HEK293 (cell line): ENCODE data around the gene LCN6.

Experiments used
- OVOL3 ChIP-seq: fragments of 450-650 bp; formaldehyde crosslinking; IDR thresholded peaks from 2 replicates; pipeline ENCODE4 v1.5.1; 2016; ENCODE audit warnings: missing biosample characterization, missing genetic modification characterization
- YY1 ChIP-seq: fragments of 450-650 bp; formaldehyde crosslinking; IDR thresholded peaks from 2 replicates; pipeline ENCODE4 v1.5.1; 2018; ENCODE audit warnings: missing biosample characterization, missing genetic modification characterization
- ZFP37 ChIP-seq: fragments of 450-650 bp; formaldehyde crosslinking; IDR thresholded peaks from 2 replicates; pipeline ENCODE4 v1.5.1; 2016; ENCODE audit warnings: missing biosample characterization, missing genetic modification characterization
- ZIC2 ChIP-seq: fragments of 450-650 bp; formaldehyde crosslinking; IDR thresholded peaks from 2 replicates; pipeline ENCODE4 v1.5.1; 2016; ENCODE audit warnings: missing biosample characterization, missing genetic modification characterization
- ZNF223 ChIP-seq: fragments of 450-650 bp; formaldehyde crosslinking; IDR thresholded peaks from 2 replicates; pipeline ENCODE4 v1.5.1; 2016; ENCODE audit warnings: missing biosample characterization, missing genetic modification characterization
- ZNF302 ChIP-seq: fragments of 450-650 bp; formaldehyde crosslinking; IDR thresholded peaks from 2 replicates; pipeline ENCODE4 v1.5.1; 2016; ENCODE audit warnings: missing biosample characterization, missing genetic modification characterization, low read depth
- ZNF629 ChIP-seq: fragments of 450-650 bp; formaldehyde crosslinking; IDR thresholded peaks from 2 replicates; pipeline ENCODE4 v1.5.1; 2017; ENCODE audit warnings: missing biosample characterization, missing genetic modification characterization
- TF ChIP-seq, protein P1 (sequence below): sonication (generic); formaldehyde crosslinking; IDR thresholded peaks from 2 replicates; pipeline ENCODE4 v1.8.1; 2022; ENCODE audit warnings: mild to moderate bottlenecking, moderate library complexity, missing genetic modification reagents
- TF ChIP-seq, protein P2 (sequence below): fragments of 450-650 bp; formaldehyde crosslinking; IDR thresholded peaks from 2 replicates; pipeline ENCODE4 v1.5.1; 2016; ENCODE audit warnings: missing biosample characterization, missing genetic modification characterization
- TF ChIP-seq, protein P3 (sequence below): fragments of 450-650 bp; formaldehyde crosslinking; IDR thresholded peaks from 2 replicates; pipeline ENCODE4 v1.5.1; 2016; ENCODE audit warnings: missing biosample characterization, missing genetic modification characterization
- TF ChIP-seq, protein P4 (sequence below): fragments of 450-650 bp; formaldehyde crosslinking; IDR thresholded peaks from 2 replicates; pipeline ENCODE4 v1.5.1; 2016; ENCODE audit warnings: missing biosample characterization, missing genetic modification characterization, borderline replicate concordance
- TF ChIP-seq, protein P5 (sequence below): fragments of 450-650 bp; formaldehyde crosslinking; IDR thresholded peaks from 2 replicates; pipeline ENCODE4 v1.5.1; 2016; ENCODE audit warnings: missing biosample characterization, missing genetic modification characterization
- TF ChIP-seq, protein P6 (sequence below): IDR thresholded peaks from 2 replicates; pipeline ENCODE4 v1.6.1; 2011; ENCODE audit warnings: mild to moderate bottlenecking, low read depth, low read length, borderline replicate concordance

DNA sequence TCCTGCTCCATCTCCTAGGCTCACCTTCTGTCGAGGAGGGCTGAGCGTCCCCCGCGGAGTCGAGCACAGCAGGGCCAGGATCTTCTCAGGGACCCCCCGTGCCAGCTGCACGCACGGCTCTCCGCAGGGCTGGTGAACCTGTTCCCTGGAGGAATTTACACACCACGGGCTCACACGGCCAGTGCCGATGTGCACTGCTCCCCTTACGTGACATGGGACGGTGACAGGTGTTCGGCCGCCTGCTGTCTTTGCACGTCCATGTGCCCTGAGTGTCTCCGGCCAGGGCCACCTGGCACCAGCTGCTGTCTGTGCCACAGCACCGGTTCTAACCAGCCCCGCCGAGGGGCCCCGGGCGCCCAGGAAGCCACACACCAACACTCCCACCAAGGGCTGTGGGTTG lies 52.4 kb downstream of the LCN6 start:
- TF ChIP-seq YY1 (no peak), OVOL3 (tag by site-specific recombination) (no peak), ZIC2 (tag by site-specific recombination) (peak; percentile 19; the same call in 1 of the 2 replicates), ZNF223 (tag by site-specific recombination) (no peak), ZNF629 (tag by site-specific recombination) (no peak), ZNF302 (no peak), ZFP37 (no peak)
- TF ChIP-seq, protein P1, sequence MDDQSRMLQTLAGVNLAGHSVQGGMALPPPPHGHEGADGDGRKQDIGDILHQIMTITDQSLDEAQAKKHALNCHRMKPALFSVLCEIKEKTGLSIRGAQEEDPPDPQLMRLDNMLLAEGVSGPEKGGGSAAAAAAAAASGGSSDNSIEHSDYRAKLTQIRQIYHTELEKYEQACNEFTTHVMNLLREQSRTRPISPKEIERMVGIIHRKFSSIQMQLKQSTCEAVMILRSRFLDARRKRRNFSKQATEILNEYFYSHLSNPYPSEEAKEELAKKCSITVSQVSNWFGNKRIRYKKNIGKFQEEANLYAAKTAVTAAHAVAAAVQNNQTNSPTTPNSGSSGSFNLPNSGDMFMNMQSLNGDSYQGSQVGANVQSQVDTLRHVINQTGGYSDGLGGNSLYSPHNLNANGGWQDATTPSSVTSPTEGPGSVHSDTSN, result no peak
- TF ChIP-seq, protein P2, sequence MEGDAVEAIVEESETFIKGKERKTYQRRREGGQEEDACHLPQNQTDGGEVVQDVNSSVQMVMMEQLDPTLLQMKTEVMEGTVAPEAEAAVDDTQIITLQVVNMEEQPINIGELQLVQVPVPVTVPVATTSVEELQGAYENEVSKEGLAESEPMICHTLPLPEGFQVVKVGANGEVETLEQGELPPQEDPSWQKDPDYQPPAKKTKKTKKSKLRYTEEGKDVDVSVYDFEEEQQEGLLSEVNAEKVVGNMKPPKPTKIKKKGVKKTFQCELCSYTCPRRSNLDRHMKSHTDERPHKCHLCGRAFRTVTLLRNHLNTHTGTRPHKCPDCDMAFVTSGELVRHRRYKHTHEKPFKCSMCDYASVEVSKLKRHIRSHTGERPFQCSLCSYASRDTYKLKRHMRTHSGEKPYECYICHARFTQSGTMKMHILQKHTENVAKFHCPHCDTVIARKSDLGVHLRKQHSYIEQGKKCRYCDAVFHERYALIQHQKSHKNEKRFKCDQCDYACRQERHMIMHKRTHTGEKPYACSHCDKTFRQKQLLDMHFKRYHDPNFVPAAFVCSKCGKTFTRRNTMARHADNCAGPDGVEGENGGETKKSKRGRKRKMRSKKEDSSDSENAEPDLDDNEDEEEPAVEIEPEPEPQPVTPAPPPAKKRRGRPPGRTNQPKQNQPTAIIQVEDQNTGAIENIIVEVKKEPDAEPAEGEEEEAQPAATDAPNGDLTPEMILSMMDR (tag by site-specific recombination), result no peak
- TF ChIP-seq, protein P3, sequence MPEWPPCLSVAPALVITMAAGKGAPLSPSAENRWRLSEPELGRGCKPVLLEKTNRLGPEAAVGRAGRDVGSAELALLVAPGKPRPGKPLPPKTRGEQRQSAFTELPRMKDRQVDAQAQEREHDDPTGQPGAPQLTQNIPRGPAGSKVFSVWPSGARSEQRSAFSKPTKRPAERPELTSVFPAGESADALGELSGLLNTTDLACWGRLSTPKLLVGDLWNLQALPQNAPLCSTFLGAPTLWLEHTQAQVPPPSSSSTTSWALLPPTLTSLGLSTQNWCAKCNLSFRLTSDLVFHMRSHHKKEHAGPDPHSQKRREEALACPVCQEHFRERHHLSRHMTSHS (tag by site-specific recombination), result no peak
- TF ChIP-seq, protein P4, sequence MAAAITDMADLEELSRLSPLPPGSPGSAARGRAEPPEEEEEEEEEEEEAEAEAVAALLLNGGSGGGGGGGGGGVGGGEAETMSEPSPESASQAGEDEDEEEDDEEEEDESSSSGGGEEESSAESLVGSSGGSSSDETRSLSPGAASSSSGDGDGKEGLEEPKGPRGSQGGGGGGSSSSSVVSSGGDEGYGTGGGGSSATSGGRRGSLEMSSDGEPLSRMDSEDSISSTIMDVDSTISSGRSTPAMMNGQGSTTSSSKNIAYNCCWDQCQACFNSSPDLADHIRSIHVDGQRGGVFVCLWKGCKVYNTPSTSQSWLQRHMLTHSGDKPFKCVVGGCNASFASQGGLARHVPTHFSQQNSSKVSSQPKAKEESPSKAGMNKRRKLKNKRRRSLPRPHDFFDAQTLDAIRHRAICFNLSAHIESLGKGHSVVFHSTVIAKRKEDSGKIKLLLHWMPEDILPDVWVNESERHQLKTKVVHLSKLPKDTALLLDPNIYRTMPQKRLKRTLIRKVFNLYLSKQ, result no peak
- TF ChIP-seq, protein P5, sequence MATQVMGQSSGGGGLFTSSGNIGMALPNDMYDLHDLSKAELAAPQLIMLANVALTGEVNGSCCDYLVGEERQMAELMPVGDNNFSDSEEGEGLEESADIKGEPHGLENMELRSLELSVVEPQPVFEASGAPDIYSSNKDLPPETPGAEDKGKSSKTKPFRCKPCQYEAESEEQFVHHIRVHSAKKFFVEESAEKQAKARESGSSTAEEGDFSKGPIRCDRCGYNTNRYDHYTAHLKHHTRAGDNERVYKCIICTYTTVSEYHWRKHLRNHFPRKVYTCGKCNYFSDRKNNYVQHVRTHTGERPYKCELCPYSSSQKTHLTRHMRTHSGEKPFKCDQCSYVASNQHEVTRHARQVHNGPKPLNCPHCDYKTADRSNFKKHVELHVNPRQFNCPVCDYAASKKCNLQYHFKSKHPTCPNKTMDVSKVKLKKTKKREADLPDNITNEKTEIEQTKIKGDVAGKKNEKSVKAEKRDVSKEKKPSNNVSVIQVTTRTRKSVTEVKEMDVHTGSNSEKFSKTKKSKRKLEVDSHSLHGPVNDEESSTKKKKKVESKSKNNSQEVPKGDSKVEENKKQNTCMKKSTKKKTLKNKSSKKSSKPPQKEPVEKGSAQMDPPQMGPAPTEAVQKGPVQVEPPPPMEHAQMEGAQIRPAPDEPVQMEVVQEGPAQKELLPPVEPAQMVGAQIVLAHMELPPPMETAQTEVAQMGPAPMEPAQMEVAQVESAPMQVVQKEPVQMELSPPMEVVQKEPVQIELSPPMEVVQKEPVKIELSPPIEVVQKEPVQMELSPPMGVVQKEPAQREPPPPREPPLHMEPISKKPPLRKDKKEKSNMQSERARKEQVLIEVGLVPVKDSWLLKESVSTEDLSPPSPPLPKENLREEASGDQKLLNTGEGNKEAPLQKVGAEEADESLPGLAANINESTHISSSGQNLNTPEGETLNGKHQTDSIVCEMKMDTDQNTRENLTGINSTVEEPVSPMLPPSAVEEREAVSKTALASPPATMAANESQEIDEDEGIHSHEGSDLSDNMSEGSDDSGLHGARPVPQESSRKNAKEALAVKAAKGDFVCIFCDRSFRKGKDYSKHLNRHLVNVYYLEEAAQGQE (tag by site-specific recombination), result no peak
- TF ChIP-seq, protein P6, sequence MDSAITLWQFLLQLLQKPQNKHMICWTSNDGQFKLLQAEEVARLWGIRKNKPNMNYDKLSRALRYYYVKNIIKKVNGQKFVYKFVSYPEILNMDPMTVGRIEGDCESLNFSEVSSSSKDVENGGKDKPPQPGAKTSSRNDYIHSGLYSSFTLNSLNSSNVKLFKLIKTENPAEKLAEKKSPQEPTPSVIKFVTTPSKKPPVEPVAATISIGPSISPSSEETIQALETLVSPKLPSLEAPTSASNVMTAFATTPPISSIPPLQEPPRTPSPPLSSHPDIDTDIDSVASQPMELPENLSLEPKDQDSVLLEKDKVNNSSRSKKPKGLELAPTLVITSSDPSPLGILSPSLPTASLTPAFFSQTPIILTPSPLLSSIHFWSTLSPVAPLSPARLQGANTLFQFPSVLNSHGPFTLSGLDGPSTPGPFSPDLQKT, result no peak
